Neuron (in vitro differentiated cells): ENCODE results near the gene LMNB1.
"Not testable (repeated sequence)": the region's sequence is repeated elsewhere in the genome, so short reads cannot be mapped to it uniquely, and the experiment has no call there.

ENCODE experiments used
- H2AFZ ChIP-seq: one replicate; pipeline ENCODE4 v1.6.1; 2013; ENCODE audit warnings: low read depth, mild to moderate bottlenecking, inconsistent platforms, low read length, moderate library complexity
- H3K27me3 ChIP-seq: one replicate; pipeline ENCODE4 v1.6.1; 2013; ENCODE audit warnings: low read length; ENCODE audit not compliant: insufficient read depth
- H3K36me3 ChIP-seq: one replicate; pipeline ENCODE4 v1.6.1; 2013; ENCODE audit warnings: low read length; ENCODE audit not compliant: insufficient read depth
- H3K4me1 ChIP-seq: one replicate; pipeline ENCODE4 v1.6.1; 2013; ENCODE audit warnings: low read length; ENCODE audit not compliant: insufficient read depth
- H3K4me3 ChIP-seq: 2 replicates; pipeline ENCODE4 v1.5.1; 2013; ENCODE audit warnings: mild to moderate bottlenecking, low read length, moderate library complexity
- H3K9me3 ChIP-seq: one replicate; pipeline ENCODE4 v1.6.1; 2013; ENCODE audit warnings: low read length

LMNB1 gene

GRCh38 chr5:126794157-126794828 is 17.4 kb downstream of the LMNB1 start:
- Histone ChIP-seq H2AFZ (no peak overlapping the region), H3K36me3 (peaks cover 5% of the 10 kb centered on the region), H3K27me3 (no peaks in the 10 kb centered on the region), H3K4me3 (no peak overlapping the region), H3K4me1 (no peaks in the 10 kb centered on the region), H3K9me3 (no peaks in the 10 kb centered on the region)

- Histone ChIP-seq H3K36me3 (peaks cover 10% of the 10 kb centered on the region), H2AFZ (no peak overlapping the region), H3K4me3 (no peak overlapping the region), H3K9me3 (no peaks in the 10 kb centered on the region), H3K4me1 (no peaks in the 10 kb centered on the region), H3K27me3 (no peaks in the 10 kb centered on the region)
Observed at GRCh38 chr5:126799780-126800179, 22.8 kb downstream of the LMNB1 start.

GRCh38 chr5:126801174-126801991 is 24.4 kb downstream of the LMNB1 start:
- Histone ChIP-seq H2AFZ (no peak overlapping the region), H3K27me3 (no peaks in the 10 kb centered on the region), H3K9me3 (no peaks in the 10 kb centered on the region), H3K4me3 (no peak overlapping the region), H3K36me3 (peaks cover 19% of the 10 kb centered on the region), H3K4me1 (no peaks in the 10 kb centered on the region)

- Histone ChIP-seq H2AFZ (no peak overlapping the region), H3K4me3 (no peak overlapping the region), H3K27me3 (no peaks in the 10 kb centered on the region), H3K9me3 (no peaks in the 10 kb centered on the region), H3K4me1 (no peaks in the 10 kb centered on the region), H3K36me3 (peaks cover 22% of the 10 kb centered on the region)
Observed at GRCh38 chr5:126801992-126802294, 25.0 kb downstream of the LMNB1 start.

- no peaks in the 10 kb centered on the region for H3K27me3 ChIP-seq
- no peak overlapping the region for H2AFZ ChIP-seq
- H3K36me3 ChIP-seq = peaks cover 48% of the 10 kb centered on the region
- H3K4me1 ChIP-seq = no peaks in the 10 kb centered on the region
- no peaks in the 10 kb centered on the region for H3K9me3 ChIP-seq
- no peak overlapping the region for H3K4me3 ChIP-seq
Observed at GRCh38 chr5:126805063-126805462, 28.1 kb downstream of the LMNB1 start.

- no peaks in the 10 kb centered on the region for H3K4me1 ChIP-seq
- no peak overlapping the region for H2AFZ ChIP-seq
- peaks cover 80% of the 10 kb centered on the region for H3K36me3 ChIP-seq
- H3K27me3 ChIP-seq = no peaks in the 10 kb centered on the region
- H3K4me3 ChIP-seq = no peak overlapping the region
- H3K9me3 ChIP-seq = no peaks in the 10 kb centered on the region
Observed at GRCh38 chr5:126808521-126808988, 31.6 kb downstream of the LMNB1 start.

- Histone ChIP-seq H3K27me3 (no peaks in the 10 kb centered on the region), H3K4me1 (no peaks in the 10 kb centered on the region), H3K9me3 (no peaks in the 10 kb centered on the region), H3K36me3 (peaks cover 87% of the 10 kb centered on the region), H2AFZ (no peak overlapping the region), H3K4me3 (no peak overlapping the region)
Observed at GRCh38 chr5:126809916-126810315, 33.0 kb downstream of the LMNB1 start.

GRCh38 chr5:126810596-126811380 is 33.9 kb downstream of the LMNB1 start:
- Histone ChIP-seq H2AFZ (no peak overlapping the region), H3K4me1 (no peaks in the 10 kb centered on the region), H3K36me3 (peaks cover 87% of the 10 kb centered on the region), H3K4me3 (no peak overlapping the region), H3K27me3 (no peaks in the 10 kb centered on the region), H3K9me3 (no peaks in the 10 kb centered on the region)

GRCh38 chr5:126811515-126812198 is 34.7 kb downstream of the LMNB1 start:
- no peak overlapping the region for H2AFZ ChIP-seq
- H3K4me3 ChIP-seq = no peak overlapping the region
- no peaks in the 10 kb centered on the region for H3K27me3 ChIP-seq
- no peaks in the 10 kb centered on the region for H3K9me3 ChIP-seq
- H3K4me1 ChIP-seq = no peaks in the 10 kb centered on the region
- H3K36me3 ChIP-seq = peaks cover 88% of the 10 kb centered on the region

GRCh38 chr5:126812199-126812570 is 35.2 kb downstream of the LMNB1 start:
- no peaks in the 10 kb centered on the region for H3K27me3 ChIP-seq
- no peak overlapping the region for H2AFZ ChIP-seq
- H3K36me3 ChIP-seq = peaks cover 94% of the 10 kb centered on the region
- no peak overlapping the region for H3K4me3 ChIP-seq
- H3K9me3 ChIP-seq = no peaks in the 10 kb centered on the region
- no peaks in the 10 kb centered on the region for H3K4me1 ChIP-seq

GRCh38 chr5:126813799-126814198 is 36.9 kb downstream of the LMNB1 start:
- H3K9me3 ChIP-seq, H3K27me3 ChIP-seq, H2AFZ ChIP-seq, H3K4me3 ChIP-seq, H3K4me1 ChIP-seq: not testable (repeated sequence)
- peaks cover 91% of the 10 kb centered on the region for H3K36me3 ChIP-seq

GRCh38 chr5:126814721-126815404 is 37.9 kb downstream of the LMNB1 start:
- Histone ChIP-seq H3K4me1 (no peaks in the 10 kb centered on the region), H3K36me3 (peaks cover 90% of the 10 kb centered on the region)

More at GRCh38 chr5:126814721-126815404, 37.9 kb downstream of the LMNB1 start:
- Histone ChIP-seq H2AFZ (no peak overlapping the region), H3K9me3 (no peaks in the 10 kb centered on the region), H3K27me3 (no peaks in the 10 kb centered on the region), H3K4me3 (no peak overlapping the region)
